Stomach (tissue), 4 donors: ENCODE measurements around the gene WWOX.

Experiments used
- CTCF ChIP-seq, 7 experiments: fragments of 450-650 bp in 4 of 7; fragments of 200-600 bp in 3 of 7; sonication (generic) in 3 of 7; IDR thresholded peaks; one replicate each; pipeline ENCODE4 v1.5.1; 2016 to 2019; ENCODE audit warnings: antibody characterized with exemption in 7 of 7, control low read depth in 2 of 7, mild to moderate bottlenecking in 1 of 7
- EP300 ChIP-seq: sonication (generic); formaldehyde crosslinking; IDR thresholded peaks from one replicate; pipeline ENCODE4 v1.6.1; 2017; ENCODE audit warnings: antibody characterized with exemption
- POLR2A ChIP-seq, 4 donors: fragments of 450-650 bp; IDR thresholded peaks; one replicate each; pipeline ENCODE4 v1.6.1; 2016; ENCODE audit warnings: antibody characterized with exemption in 4 of 4, control low read depth in 2 of 4, mild to moderate bottlenecking in 1 of 4, moderate library complexity in 1 of 4

- TF ChIP-seq POLR2A (IDR thresholded peaks at IDR 0.05) (no peak), CTCF (IDR thresholded peaks at IDR 0.05) (no peak), EP300 (no peak)
Measured at GRCh38 chr16:78127130-78127529, 27.7 kb downstream of the WWOX start.
